ENCODE results near the gene SBNO2. TPM values are rescaled to one million over a fixed set of nuclear protein-coding genes. Genes with fewer than 3 reads are reported as not detected.

Gene SBNO2
- total and polyA plus RNA-seq, 10 donors = 16.2 to 230 (median 112) TPM

GRCh38 chr19:1105873-1106840 lies 67.9 kb downstream of the SBNO2 start:
- no peaks in the 10 kb centered on the region for H3K27me3 ChIP-seq (replicated peaks in 1 of 7)
- no peaks in the 10 kb centered on the region for H3K9me3 ChIP-seq
- H3K36me3 ChIP-seq = peaks cover 3 to 59% (median 51%) of the 10 kb centered on the region in 6 donors
- peak overlapping the region in 4 of 8 donors; percentile 95 to 100 (median 98) for H3K27ac ChIP-seq
- WGBS, 5 donors = 75 to 91% (median 84%) methylated on average over 17 to 32 of the region's 32 CpGs
- no peak for TF ChIP-seq POLR2A (IDR thresholded peaks at IDR 0.05)
- no peak for TF ChIP-seq CTCF (IDR thresholded peaks at IDR 0.05 in 8 of 11, conservative IDR thresholded peaks at IDR 0.05 in 3 of 11)
- TF ChIP-seq POLR2AphosphoS5 (IDR thresholded peaks at IDR 0.05) = peak; percentile 34 to 83 (median 51)
- peaks cover 23 to 66% (median 56%) of the 10 kb centered on the region in 6 donors for H3K4me1 ChIP-seq
- peak; percentile 82 for DNase-seq
- H3K4me3 ChIP-seq = peak overlapping the region in 1 of 8 donors; percentile 84
- intact Hi-C loops (cut with DNase I; ENCODE audit: low total_unique reads) = no loop called here

- Histone ChIP-seq H3K9me3 (no peaks in the 10 kb centered on the region), H3K27me3 (replicated peaks in 1 of 7) (no peaks in the 10 kb centered on the region), H3K27ac (peak overlapping the region; percentile 92 to 100 (median 96)), H3K4me1 (peaks cover 29 to 75% (median 65%) of the 10 kb centered on the region in 6 donors), H3K36me3 (peaks cover 3 to 50% (median 42%) of the 10 kb centered on the region in 6 donors), H3K4me3 (peak overlapping the region; percentile 67 to 88 (median 82))
- WGBS, 5 donors = 33 to 56% (median 39%) methylated on average over 55 to 69 of the region's 69 CpGs
- intact Hi-C loops (cut with DNase I; ENCODE audit: low total_unique reads) = no loop called here
- TF ChIP-seq POLR2A (IDR thresholded peaks at IDR 0.05) = no peak
- peak; percentile 69 to 89 (median 72) for TF ChIP-seq POLR2AphosphoS5 (IDR thresholded peaks at IDR 0.05)
- peak; percentile 88 for DNase-seq
Measured at GRCh38 chr19:1105008-1105872, 68.8 kb downstream of the SBNO2 start.

GRCh38 chr19:1104311-1105007 lies 69.6 kb downstream of the SBNO2 start:
- H3K4me3 ChIP-seq = peak overlapping the region; percentile 67 to 88 (median 82)
- H3K4me1 ChIP-seq = peaks cover 29 to 83% (median 73%) of the 10 kb centered on the region in 6 donors
- TF ChIP-seq POLR2AphosphoS5 (IDR thresholded peaks at IDR 0.05) (no peak), CTCF (IDR thresholded peaks at IDR 0.05 in 8 of 11, conservative IDR thresholded peaks at IDR 0.05 in 3 of 11) (peak in 1 of 11 experiments; percentile 8), POLR2A (IDR thresholded peaks at IDR 0.05) (no peak)
- WGBS, 5 donors = 0 to 1% (median 1%) methylated on average over 38 to 93 of the region's 93 CpGs
- no peaks in the 10 kb centered on the region for H3K9me3 ChIP-seq
- peaks cover 3 to 42% (median 34%) of the 10 kb centered on the region in 6 donors for H3K36me3 ChIP-seq
- intact Hi-C loops (cut with DNase I; ENCODE audit: low total_unique reads) = no loop called here
- DNase-seq = peak; percentile 93
- H3K27ac ChIP-seq = peak overlapping the region; percentile 92 to 100 (median 96)
- H3K27me3 ChIP-seq (replicated peaks in 1 of 7) = no peaks in the 10 kb centered on the region

Data from spleen (tissue), 11 donors.